Activated CD4-positive, alpha-beta T cell treated with anti-CD3 and anti-CD28 coated beads for 36 hours (primary cell): Measurements from ENCODE around the gene RPN2. TPM values are rescaled to one million over a fixed set of nuclear protein-coding genes. Genes with fewer than 3 reads are reported as not detected.

ENCODE experiments used
- ATAC-seq: fragments of 200-7000 bp; cut with Tn5 transposase; one replicate; pipeline ENCODE4 v1.10.0; 2021; ENCODE audit warnings: mild to moderate bottlenecking, moderate library complexity
- CTCF ChIA-PET: fragments of 350-600 bp; sonication (Branson Sonifier 250); formaldehyde crosslinking; loops from one replicate; lab custom pipeline; 2021; ENCODE audit warnings: antibody characterized with exemption; lab: Charles Lee
- POLR2A ChIA-PET: fragments of 350-600 bp; sonication (Branson Sonifier 250); formaldehyde crosslinking; loops from one replicate; lab custom pipeline; 2021; ENCODE audit warnings: antibody characterized with exemption, inconsistent platforms; lab: Charles Lee
- DNase-seq: peaks from one replicate; pipeline ENCODE4 v3.0.0-alpha.2; 2020
- H3K27ac Mint-ChIP-seq: one replicate; pipeline ENCODE4 v1.8.0; 2021; ENCODE audit warnings: mixed read lengths
- H3K27me3 Mint-ChIP-seq: one replicate; pipeline ENCODE4 v1.8.0; 2021; ENCODE audit warnings: mixed read lengths
- H3K36me3 Mint-ChIP-seq: one replicate; pipeline ENCODE4 v1.8.0; 2021; ENCODE audit warnings: low read depth, mixed read lengths
- H3K4me1 Mint-ChIP-seq: one replicate; pipeline ENCODE4 v1.8.0; 2021; ENCODE audit warnings: mixed read lengths
- H3K4me3 Mint-ChIP-seq: one replicate; pipeline ENCODE4 v1.8.0; 2021; ENCODE audit warnings: mild to moderate bottlenecking, moderate library complexity, mixed read lengths
- H3K9me3 Mint-ChIP-seq: one replicate; pipeline ENCODE4 v1.8.0; 2021; ENCODE audit warnings: low read depth, mixed read lengths
- intact Hi-C, 2 experiments: fragments of 100-400 bp; cut with DNase I in 1 of 2; cut with micrococcal nuclease in 1 of 2; formaldehyde crosslinking; loops; one replicate each; pipeline versions ENCODE4 v1.14.2 to v1.15.1; 2022 to 2024; cut with DNase I, micrococcal nuclease
- total RNA-seq, 2 experiments: library from RNA; stranded (reverse); gene quantifications; one replicate each; pipeline ENCODE4 v1.2.3, GENCODE V29; 2021

Gene RPN2
- total RNA-seq, 2 experiments from 2014 or later: 103 to 115 TPM

DNA sequence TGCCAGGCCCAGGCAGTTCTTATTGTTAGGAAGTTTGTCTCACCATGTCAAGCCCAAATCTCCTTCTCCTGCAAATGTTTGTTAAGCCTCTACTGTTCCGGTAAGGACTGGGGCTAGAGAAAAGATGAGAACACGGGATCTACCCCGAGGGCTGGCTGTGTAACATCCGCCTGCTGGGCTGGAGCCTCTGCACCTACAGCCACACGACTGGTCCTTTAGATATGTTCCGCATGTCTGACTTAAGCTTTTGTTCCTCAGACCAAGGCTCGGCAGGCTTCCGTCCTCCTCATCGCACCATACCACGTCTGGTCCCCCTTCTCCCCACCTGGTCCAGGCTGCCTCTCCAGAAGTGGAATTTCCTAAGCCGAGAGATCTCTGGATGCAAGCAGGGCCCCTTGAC is 79.9 kb downstream of the RPN2 start:
- peaks cover 8% of the 10 kb centered on the region for H3K27me3 Mint-ChIP-seq
- DNase-seq: no peak
- ChIA-PET POLR2A (no interaction called here), CTCF (interaction anchor here (0.6 to 2.8 kb wide), 3 partner anchors 9 to 485 kb away, joined by 3 to 8 read pairs (median 3); partner anchors contain the start of gene DSN1)
- no peaks in the 10 kb centered on the region for H3K9me3 Mint-ChIP-seq
- no peak for ATAC-seq
- H3K4me3 Mint-ChIP-seq: no peak overlapping the region
- intact Hi-C loops: no loop called here
- H3K4me1 Mint-ChIP-seq: no peaks in the 10 kb centered on the region
- H3K27ac Mint-ChIP-seq: no peak overlapping the region
- no peaks in the 10 kb centered on the region for H3K36me3 Mint-ChIP-seq

DNA sequence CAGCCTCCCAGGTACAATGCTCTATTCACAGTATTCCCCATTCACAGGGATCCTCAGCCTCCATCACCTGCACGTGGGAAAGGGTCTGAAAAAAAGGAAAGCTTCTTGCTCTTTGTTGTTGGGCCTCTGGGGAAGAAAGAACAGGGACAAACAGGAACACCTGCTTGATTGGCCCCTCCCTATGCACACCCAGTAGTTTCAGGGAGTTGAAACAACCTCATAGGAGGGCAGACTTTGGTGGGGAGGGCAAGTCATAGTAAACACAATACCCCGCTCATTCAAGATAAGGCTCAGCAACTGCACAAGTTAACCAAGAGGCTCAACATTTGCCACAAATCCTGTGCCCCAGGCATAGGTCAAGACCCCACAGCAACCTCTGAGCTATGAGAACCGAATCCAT is 80.7 kb downstream of the RPN2 start:
- Mint-ChIP-seq H3K27me3 (peaks cover 8% of the 10 kb centered on the region), H3K9me3 (no peaks in the 10 kb centered on the region), H3K4me3 (no peak overlapping the region), H3K4me1 (no peaks in the 10 kb centered on the region), H3K36me3 (no peaks in the 10 kb centered on the region), H3K27ac (no peak overlapping the region)
- ATAC-seq (no peak), DNase-seq (no peak)
- ChIA-PET CTCF (interaction anchor here (1.4 to 2.8 kb wide), 2 partner anchors 11 to 125 kb away, joined by 3 to 8 read pairs; no protein-coding TSS in a partner anchor), POLR2A (no interaction called here)
- intact Hi-C loops: no loop called here

- Mint-ChIP-seq H3K4me1 (no peaks in the 10 kb centered on the region), H3K36me3 (no peaks in the 10 kb centered on the region), H3K9me3 (no peaks in the 10 kb centered on the region), H3K4me3 (no peak overlapping the region), H3K27me3 (peaks cover 8% of the 10 kb centered on the region), H3K27ac (no peak overlapping the region)
- DNase-seq (no peak), ATAC-seq (no peak)
- intact Hi-C loops: no loop called here
- ChIA-PET CTCF (interaction anchor here (0.6 to 2.8 kb wide), 3 partner anchors 10 to 1102 kb away, joined by 3 to 8 read pairs (median 3); no protein-coding TSS in a partner anchor), POLR2A (no interaction called here)
Observed at GRCh38 chr20:37260923-37261322, 81.8 kb downstream of the RPN2 start.

DNA sequence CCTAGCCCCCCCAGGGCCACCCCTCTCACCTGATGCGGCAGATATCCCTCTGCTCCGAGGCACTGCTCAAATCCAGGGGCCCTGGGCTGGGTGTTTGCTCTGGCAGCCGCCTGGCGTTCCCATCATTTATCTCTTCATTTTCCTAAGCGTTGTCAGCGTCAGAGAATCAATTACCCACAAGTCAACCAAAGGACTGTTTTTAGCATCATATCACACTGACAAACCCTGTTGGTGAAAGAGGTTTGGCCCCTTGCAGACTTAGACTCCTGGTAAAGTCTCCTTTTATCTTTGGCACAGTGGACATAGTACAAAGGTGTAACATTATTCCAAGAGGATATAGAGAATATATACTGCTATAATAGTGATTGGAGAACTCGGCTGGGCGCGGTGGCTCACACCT is 82.6 kb downstream of the RPN2 start, which contains the start of gene GHRH:
Gene GHRH (minus strand): TSS at position 101 of the 400 bp plus-strand sequence. CDS start 4,925 bp downstream, outside the sequence.
- Mint-ChIP-seq H3K9me3 (no peaks in the 10 kb centered on the region), H3K27me3 (peaks cover 6% of the 10 kb centered on the region), H3K4me3 (no peak within 1 kb of the TSS), H3K27ac (no peak within 1 kb of the TSS), H3K36me3 (no peaks in the 10 kb centered on the region), H3K4me1 (no peaks in the 10 kb centered on the region)
- ChIA-PET POLR2A (no interaction called here), CTCF (no interaction called here)
- DNase-seq: no peak
- intact Hi-C loops: no loop called here
- no peak for ATAC-seq

GRCh38 chr20:37262505-37262904 is 83.4 kb downstream of the RPN2 start:
- Mint-ChIP-seq H3K27me3 (peaks cover 8% of the 10 kb centered on the region), H3K4me3 (no peak overlapping the region), H3K36me3 (no peaks in the 10 kb centered on the region), H3K4me1 (no peaks in the 10 kb centered on the region), H3K9me3 (no peaks in the 10 kb centered on the region), H3K27ac (no peak overlapping the region)
- POLR2A ChIA-PET: no interaction called here
- intact Hi-C loops: no loop called here
- CTCF ChIA-PET: no interaction called here
- ATAC-seq: no peak
- DNase-seq: no peak

DNA sequence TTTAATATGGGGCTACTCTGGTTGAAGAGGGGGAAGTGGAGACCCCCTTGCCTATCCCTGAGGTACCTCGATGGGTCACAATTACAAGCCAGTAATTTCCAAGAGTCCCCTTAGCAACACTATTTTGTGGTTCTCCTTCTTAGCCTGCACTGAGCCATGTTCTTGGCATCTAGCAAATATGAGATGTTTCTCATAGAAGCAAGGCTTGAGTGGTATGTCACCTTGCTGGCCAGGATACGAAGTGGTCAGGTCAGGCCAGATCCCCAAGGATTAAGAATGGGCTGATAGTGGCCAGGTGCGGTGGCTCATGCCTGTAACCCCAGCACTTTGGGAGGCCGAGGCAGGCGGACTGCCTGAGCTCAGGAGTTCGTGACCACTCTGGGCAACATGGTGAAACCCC is 84.6 kb downstream of the RPN2 start:
- peaks cover 8% of the 10 kb centered on the region for H3K27me3 Mint-ChIP-seq
- ATAC-seq (no peak), DNase-seq (no peak)
- H3K36me3 Mint-ChIP-seq: no peaks in the 10 kb centered on the region
- intact Hi-C loops: no loop called here
- CTCF ChIA-PET: interaction anchor here (0.5 to 0.8 kb wide), 2 partner anchors 21 to 269 kb away, joined by 3 read pairs; no protein-coding TSS in a partner anchor
- no peaks in the 10 kb centered on the region for H3K4me1 Mint-ChIP-seq
- POLR2A ChIA-PET: no interaction called here
- no peaks in the 10 kb centered on the region for H3K9me3 Mint-ChIP-seq
- no peak overlapping the region for H3K4me3 Mint-ChIP-seq
- H3K27ac Mint-ChIP-seq: no peak overlapping the region

DNA sequence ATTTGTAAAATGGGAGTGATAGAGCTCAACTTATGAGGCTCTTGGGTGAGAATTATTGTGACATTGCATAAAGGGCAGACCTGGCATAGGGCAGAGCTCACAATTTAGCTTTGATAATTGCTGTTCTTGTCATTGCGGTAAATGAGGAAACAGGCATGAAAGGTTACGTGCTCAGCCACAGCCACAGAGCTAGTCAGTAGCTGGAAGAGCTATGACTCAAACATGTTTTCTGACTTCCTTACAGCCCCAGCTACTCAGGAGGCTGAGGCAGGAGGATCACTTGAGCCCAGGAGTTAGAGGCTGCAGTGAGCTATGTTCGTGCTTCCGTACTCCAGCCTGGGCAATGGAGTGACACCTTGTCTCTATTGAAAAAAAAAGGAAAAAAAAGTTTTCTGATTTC is 86.0 kb downstream of the RPN2 start:
- peak; percentile 62 for DNase-seq
- CTCF ChIA-PET: interaction anchor here (0.6 to 1.4 kb wide), 6 partner anchors 17 to 456 kb away, joined by 3 to 4 read pairs (median 3); no protein-coding TSS in a partner anchor
- no peak overlapping the region for H3K4me3 Mint-ChIP-seq

GRCh38 chr20:37266940-37267666 is 88.0 kb downstream of the RPN2 start:
- Mint-ChIP-seq H3K27me3 (peaks cover 4% of the 10 kb centered on the region), H3K4me3 (no peak overlapping the region), H3K27ac (no peak overlapping the region), H3K36me3 (no peaks in the 10 kb centered on the region), H3K4me1 (no peaks in the 10 kb centered on the region), H3K9me3 (no peaks in the 10 kb centered on the region)
- ChIA-PET POLR2A (interaction anchor here (0.6 kb wide), 1 partner anchor 10 kb away, joined by 3 read pairs; no protein-coding TSS in a partner anchor), CTCF (interaction anchor here (0.5 to 2.5 kb wide), 6 partner anchors 8 to 1542 kb away, joined by 3 to 8 read pairs (median 3); no protein-coding TSS in a partner anchor)
- DNase-seq (no peak), ATAC-seq (no peak)
- intact Hi-C loops: no loop called here

More for the DNA sequence above, 86.0 kb downstream of the RPN2 start:
- peaks cover 8% of the 10 kb centered on the region for H3K27me3 Mint-ChIP-seq
- no peaks in the 10 kb centered on the region for H3K4me1 Mint-ChIP-seq
- POLR2A ChIA-PET: interaction anchor here (0.5 to 0.9 kb wide), 3 partner anchors 71 to 780 kb away, joined by 3 to 5 read pairs (median 3); no protein-coding TSS in a partner anchor
- intact Hi-C loops: no loop called here
- H3K27ac Mint-ChIP-seq: no peak overlapping the region
- no peaks in the 10 kb centered on the region for H3K36me3 Mint-ChIP-seq
- ATAC-seq: peak; percentile 90
- no peaks in the 10 kb centered on the region for H3K9me3 Mint-ChIP-seq

- no peaks in the 10 kb centered on the region for H3K9me3 Mint-ChIP-seq
- no peak overlapping the region for H3K4me3 Mint-ChIP-seq
- intact Hi-C loops: no loop called here
- no peak overlapping the region for H3K27ac Mint-ChIP-seq
- no peaks in the 10 kb centered on the region for H3K4me1 Mint-ChIP-seq
- ChIA-PET POLR2A (interaction anchor here (0.6 kb wide), 1 partner anchor 10 kb away, joined by 3 read pairs; no protein-coding TSS in a partner anchor), CTCF (interaction anchor here (0.8 to 2.5 kb wide), 6 partner anchors 9 to 266 kb away, joined by 3 to 8 read pairs (median 4); no protein-coding TSS in a partner anchor)
- ATAC-seq: no peak
- no peak for DNase-seq
- H3K27me3 Mint-ChIP-seq: peaks cover 2% of the 10 kb centered on the region
- H3K36me3 Mint-ChIP-seq: no peaks in the 10 kb centered on the region
Observed at GRCh38 chr20:37267667-37268313, 88.7 kb downstream of the RPN2 start.

DNA sequence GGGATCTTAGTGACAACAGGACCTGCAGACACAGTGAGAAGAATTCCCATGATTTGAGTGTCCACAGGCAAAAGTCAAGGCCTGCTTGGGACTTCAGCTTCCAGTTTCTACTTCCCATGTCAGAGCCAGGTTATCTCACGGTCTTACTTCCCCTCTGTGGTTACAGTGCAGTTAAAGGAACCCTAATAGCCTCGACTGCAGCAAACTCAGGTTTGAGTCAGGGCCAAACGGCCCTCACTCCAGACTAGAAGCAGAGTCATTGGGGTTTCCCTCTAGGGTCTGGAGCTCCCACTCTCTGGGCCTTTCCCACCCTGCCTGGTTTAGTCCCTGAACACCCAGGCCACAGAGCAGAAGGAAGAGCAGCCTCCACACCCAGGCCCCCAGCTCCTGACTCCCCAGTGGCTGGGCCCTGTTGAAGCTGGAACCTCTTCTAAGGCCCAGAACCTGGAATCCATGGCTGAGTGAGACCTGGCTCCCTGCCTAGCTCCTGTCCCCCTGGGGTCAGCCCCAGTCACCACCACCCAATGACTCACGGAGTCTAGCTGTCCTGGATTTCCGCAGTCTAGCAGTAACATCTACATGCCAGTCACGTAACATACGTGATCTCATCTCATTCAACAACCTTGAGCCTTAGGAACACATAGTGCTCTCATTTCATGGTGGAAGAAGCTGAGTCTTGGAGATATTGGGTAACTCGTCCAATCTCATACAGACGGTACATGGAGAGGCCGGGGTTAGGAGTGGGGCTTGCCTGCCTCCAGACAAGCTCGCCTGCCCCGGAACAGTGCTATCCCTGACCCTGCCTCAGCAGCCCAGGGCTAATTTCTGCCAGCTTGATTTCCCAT is 91.7 kb downstream of the RPN2 start:
- no peak for DNase-seq
- Mint-ChIP-seq H3K9me3 (no peaks in the 10 kb centered on the region), H3K36me3 (no peaks in the 10 kb centered on the region), H3K27ac (no peak overlapping the region), H3K27me3 (peaks cover 2% of the 10 kb centered on the region), H3K4me3 (no peak overlapping the region), H3K4me1 (no peaks in the 10 kb centered on the region)
- POLR2A ChIA-PET: interaction anchor here (0.6 kb wide), 1 partner anchor 91 kb away, joined by 9 read pairs; no protein-coding TSS in a partner anchor
- no peak for ATAC-seq
- intact Hi-C loops: no loop called here
- CTCF ChIA-PET: interaction anchor here (0.6 to 2.4 kb wide), 13 partner anchors 11 to 1086 kb away, joined by 3 to 24 read pairs (median 5); partner anchors contain the start of gene MANBAL
